Transverse colon (tissue), 4 donors: ENCODE results near the gene DTWD1. TPM values are rescaled to one million over a fixed set of nuclear protein-coding genes. Genes with fewer than 3 reads are reported as not detected.
"Not testable (repeated sequence)": the region's sequence is repeated elsewhere in the genome, so short reads cannot be mapped to it uniquely, and the experiment has no call there.

Source experiments
- DNase-seq: peaks from one replicate; pipeline ENCODE4 v3.0.0-alpha.2; 2019
- H3K27ac ChIP-seq, 4 donors: fragments of 200-600 bp; sonication (generic); 2 replicates each; pipeline ENCODE4 v1.5.1; 2016 to 2018; ENCODE audit warnings: inconsistent platforms in 4 of 4
- H3K27me3 ChIP-seq: fragments of 200-600 bp; sonication (generic); 2 replicates; pipeline ENCODE4 v1.5.1; 2017; ENCODE audit warnings: inconsistent platforms
- H3K36me3 ChIP-seq, 4 donors: fragments of 200-600 bp; sonication (generic); 2 replicates each; pipeline ENCODE4 v1.5.1; 2017 to 2019; ENCODE audit warnings: inconsistent platforms in 4 of 4
- H3K4me1 ChIP-seq, 4 donors: fragments of 200-600 bp; sonication (generic); 2 replicates each; pipeline ENCODE4 v1.5.1; 2017 to 2020; ENCODE audit warnings: inconsistent platforms in 4 of 4
- H3K4me3 ChIP-seq, 4 donors: fragments of 200-600 bp; sonication (generic); 1 replicate in 1 of 4; 2 replicates in 3 of 4; pipeline versions ENCODE4 v1.5.1 to v1.6.1; 2017 to 2019; ENCODE audit warnings: inconsistent platforms in 4 of 4
- H3K9me3 ChIP-seq, 2 donors: fragments of 200-600 bp; sonication (generic); 2 replicates each; pipeline ENCODE4 v1.5.1; 2017 to 2019; ENCODE audit warnings: inconsistent platforms in 2 of 2
- CTCF ChIP-seq, 5 experiments: fragments of 200-600 bp in 3 of 5; fragments of 450-650 bp in 2 of 5; sonication (generic) in 3 of 5; IDR thresholded peaks; 1 replicate in 2 of 5; 2 replicates in 3 of 5; pipeline ENCODE4 v1.5.1; 2016 to 2017; ENCODE audit warnings: antibody characterized with exemption in 5 of 5, inconsistent platforms in 3 of 5, mild to moderate bottlenecking in 2 of 5, moderate library complexity in 1 of 5
- EP300 ChIP-seq: sonication (generic); formaldehyde crosslinking; IDR thresholded peaks from one replicate; pipeline ENCODE4 v1.6.1; 2017; ENCODE audit warnings: antibody characterized with exemption, low read depth
- POLR2A ChIP-seq: fragments of 450-650 bp; IDR thresholded peaks from one replicate; pipeline ENCODE4 v1.6.1; 2016; ENCODE audit warnings: antibody characterized with exemption, mild to moderate bottlenecking, moderate library complexity
- POLR2AphosphoS5 ChIP-seq, 3 donors: sonication (generic); formaldehyde crosslinking; IDR thresholded peaks; one replicate each; pipeline ENCODE4 v1.6.1; 2016; ENCODE audit warnings: antibody characterized with exemption in 3 of 3
- WGBS, 2 donors: methylation state at CpG; one replicate each; pipeline ENCODE4 v1.1.5; 2018; ENCODE audit warnings: low coverage in 1 of 2; 5-methylcytosine and 5-hydroxymethylcytosine counted together
- in situ Hi-C, 4 donors: fragments of 200-750 bp; cut with MboI; loops; one replicate each; pipeline versions ENCODE4 v1.15.0 to v1.15.1; 2017; ENCODE audit warnings: low sequenced_read_pairs in 3 of 4, low pct_ligation_motif_present in 1 of 4, low pct_unique_long_range_greater_than_20kb in 1 of 4
- intact Hi-C: fragments of 100-400 bp; cut with DNase I; formaldehyde crosslinking; loops from one replicate; pipeline ENCODE4 v1.15.1; 2023; ENCODE audit warnings: low total_unique reads
- total RNA-seq, 4 donors: library from RNA; depleted of rRNA; stranded (reverse); fragments of >200 nt; gene quantifications; one replicate each; pipeline ENCODE4 v1.1.0, GENCODE V29; 2016

DTWD1 gene
- total RNA-seq, 4 donors from 2014 or later: 3.0 to 22.1 (median 17.1) TPM

DNA sequence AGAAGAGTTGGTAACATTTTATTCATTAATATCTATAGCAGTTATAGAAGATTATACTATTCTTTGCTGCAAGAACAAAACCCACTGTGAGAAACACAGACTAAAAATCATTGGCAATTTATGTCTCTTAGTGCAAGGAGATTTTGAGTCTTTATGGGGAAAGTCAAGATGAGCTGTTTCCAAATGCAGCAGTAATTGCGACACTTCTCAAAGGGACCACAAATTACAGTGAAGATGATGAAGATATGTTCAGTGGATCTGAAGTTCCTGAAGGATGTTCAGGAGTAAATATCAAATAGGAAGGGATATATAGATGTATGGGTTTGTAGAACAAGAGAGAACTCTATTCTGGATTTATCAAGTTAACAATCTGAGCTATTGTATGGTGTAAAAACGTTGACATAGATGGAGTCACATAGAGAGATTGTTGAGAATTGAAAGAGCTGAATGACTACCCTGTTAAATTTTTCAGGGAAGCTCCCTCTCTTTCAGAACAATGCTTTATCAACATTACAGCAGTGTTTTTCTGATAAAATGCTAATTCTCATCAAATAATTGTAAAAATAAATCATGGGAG is 71.8 kb downstream of the DTWD1 start:
- H3K4me3 ChIP-seq: no peak overlapping the region
- no peaks in the 10 kb centered on the region for H3K9me3 ChIP-seq
- intact Hi-C loops (no loop called here), in situ Hi-C loops (no loop called here)
- H3K4me1 ChIP-seq: no peaks in the 10 kb centered on the region
- TF ChIP-seq EP300 (no peak), CTCF (IDR thresholded peaks at IDR 0.05) (no peak), POLR2A (no peak), POLR2AphosphoS5 (IDR thresholded peaks at IDR 0.05) (no peak)
- no peak for DNase-seq
- no peaks in the 10 kb centered on the region for H3K36me3 ChIP-seq
- no peak overlapping the region for H3K27ac ChIP-seq
- WGBS, 2 donors: 64 to 68% methylated on average over 2 of the region's 2 CpGs
- no peaks in the 10 kb centered on the region for H3K27me3 ChIP-seq

DNA sequence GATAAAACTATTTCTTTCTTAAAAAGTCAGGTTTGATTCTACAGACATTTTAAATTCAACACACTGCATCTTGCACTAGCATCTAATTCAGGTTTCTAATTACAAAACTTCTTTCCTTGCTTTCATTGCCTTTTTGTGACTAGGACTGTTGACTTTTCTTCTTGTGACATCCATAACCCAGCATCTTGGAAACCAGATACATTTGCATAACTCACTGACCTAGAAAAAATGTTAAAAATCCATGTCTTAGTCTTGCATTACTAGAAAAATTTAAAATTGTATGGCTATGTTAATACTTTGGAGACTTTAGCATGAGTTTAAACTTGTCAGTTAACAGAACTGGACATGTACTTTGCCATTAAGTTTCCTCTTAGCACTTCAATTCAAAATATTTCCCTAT is 72.7 kb downstream of the DTWD1 start:
- Histone ChIP-seq H3K27ac (no peak overlapping the region), H3K4me1 (no peaks in the 10 kb centered on the region), H3K9me3 (no peaks in the 10 kb centered on the region), H3K4me3 (no peak overlapping the region), H3K27me3 (no peaks in the 10 kb centered on the region), H3K36me3 (no peaks in the 10 kb centered on the region)
- TF ChIP-seq POLR2A (no peak), EP300 (no peak), CTCF (IDR thresholded peaks at IDR 0.05) (no peak), POLR2AphosphoS5 (IDR thresholded peaks at IDR 0.05) (no peak)
- in situ Hi-C loops (no loop called here), intact Hi-C loops (no loop called here)
- DNase-seq: no peak

DNA sequence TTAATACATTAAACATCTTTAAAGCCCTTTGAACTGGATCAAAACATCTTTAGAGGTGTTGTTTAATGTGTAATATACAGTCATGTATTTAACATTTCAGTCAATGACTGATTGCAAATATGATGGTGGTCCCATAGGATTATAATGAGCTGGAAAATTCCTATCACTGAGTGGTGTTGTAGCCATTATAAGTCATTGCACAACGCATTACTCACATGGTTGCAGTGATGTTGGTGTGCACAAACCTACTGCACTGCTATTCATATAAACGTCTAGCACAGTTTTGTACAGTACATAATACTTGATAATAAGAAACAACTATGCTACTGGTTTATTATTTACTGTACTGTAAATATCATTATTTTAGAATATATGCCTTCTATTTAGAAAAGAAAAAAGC is 75.6 kb downstream of the DTWD1 start:
- Histone ChIP-seq H3K36me3 (no peaks in the 10 kb centered on the region), H3K4me3 (no peak overlapping the region), H3K9me3 (no peaks in the 10 kb centered on the region), H3K27me3 (no peaks in the 10 kb centered on the region), H3K27ac (no peak overlapping the region), H3K4me1 (no peaks in the 10 kb centered on the region)
- 85 to 95% methylated on average over 2 of the region's 2 CpGs for WGBS, 2 donors
- TF ChIP-seq EP300: no peak
- no peak for TF ChIP-seq CTCF (IDR thresholded peaks at IDR 0.05)
- TF ChIP-seq POLR2A: no peak
- no peak for TF ChIP-seq POLR2AphosphoS5 (IDR thresholded peaks at IDR 0.05)
- intact Hi-C loops: no loop called here
- in situ Hi-C loops: no loop called here
- no peak for DNase-seq

GRCh38 chr15:49697121-49697520 is 76.3 kb downstream of the DTWD1 start:
- 92 to 100% methylated on average over 1 of the region's 1 CpG for WGBS, 2 donors
- intact Hi-C loops: no loop called here
- TF ChIP-seq POLR2A (no peak), EP300 (no peak), CTCF (IDR thresholded peaks at IDR 0.05) (no peak)
- Histone ChIP-seq H3K4me3 (no peak overlapping the region), H3K27me3 (no peaks in the 10 kb centered on the region), H3K36me3 (no peaks in the 10 kb centered on the region), H3K9me3 (no peaks in the 10 kb centered on the region), H3K4me1 (no peaks in the 10 kb centered on the region), H3K27ac (no peak overlapping the region)
- no peak for DNase-seq
- in situ Hi-C loops: no loop called here

DNA sequence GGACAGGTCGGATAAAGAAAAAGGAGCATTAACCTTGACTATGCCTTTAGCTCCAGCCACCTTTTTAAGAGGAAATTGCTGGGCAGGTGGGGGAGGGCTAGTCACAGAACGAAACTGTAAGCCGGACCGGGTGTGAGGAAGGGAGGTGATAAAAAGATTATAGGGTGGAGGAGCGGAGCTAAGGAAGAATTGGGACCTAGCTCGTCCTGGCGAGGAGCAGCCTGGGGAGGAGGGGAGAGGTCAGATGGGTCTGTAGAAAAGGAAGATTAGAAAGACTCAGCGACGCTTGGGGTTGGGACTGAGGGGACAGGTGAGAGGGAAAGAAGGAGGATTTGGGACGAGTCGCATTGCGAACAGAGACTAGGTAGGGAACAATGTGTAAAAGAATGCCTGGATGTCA is 82.1 kb downstream of the DTWD1 start:
- intact Hi-C loops, H3K27ac ChIP-seq, H3K27me3 ChIP-seq, H3K36me3 ChIP-seq, H3K4me3 ChIP-seq, in situ Hi-C loops, DNase-seq, H3K9me3 ChIP-seq, H3K4me1 ChIP-seq: not testable (repeated sequence)
- 86 to 97% methylated on average over 5 to 12 of the region's 12 CpGs for WGBS, 2 donors
